GM21825 (cell line): ENCODE measurements around the gene CARMIL1.
A peak's percentile ranks its signal among the peaks of the same experiment; 100 is the strongest.

ENCODE experiments used
- ATAC-seq: cut with Tn5 transposase; IDR thresholded peaks from one replicate; pipeline ENCODE4 v1.9.1; 2021; ENCODE audit warnings: mild to moderate bottlenecking, moderate library complexity; ENCODE audit not compliant: unreplicated experiment

The CARMIL1 gene

DNA sequence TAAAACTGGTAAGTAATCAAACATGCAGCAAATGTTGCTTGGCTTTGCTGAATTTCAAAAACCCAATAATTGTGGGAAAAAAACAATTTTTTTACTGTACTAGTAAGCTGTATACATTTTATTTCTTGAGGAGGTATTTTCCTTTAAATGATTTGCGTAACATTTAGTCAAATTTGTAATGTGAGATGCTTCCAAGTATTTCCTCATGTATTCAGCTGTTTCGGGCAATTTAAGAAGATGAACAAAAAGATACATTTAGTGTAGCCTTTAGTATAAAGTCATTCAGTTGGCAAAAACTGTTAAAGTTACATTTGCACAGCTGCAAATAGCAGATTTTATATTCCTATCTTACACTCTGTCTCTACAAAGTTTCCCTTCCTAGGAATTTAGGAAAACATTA, 186.8 kb downstream of the CARMIL1 start:
- no peak for ATAC-seq

DNA sequence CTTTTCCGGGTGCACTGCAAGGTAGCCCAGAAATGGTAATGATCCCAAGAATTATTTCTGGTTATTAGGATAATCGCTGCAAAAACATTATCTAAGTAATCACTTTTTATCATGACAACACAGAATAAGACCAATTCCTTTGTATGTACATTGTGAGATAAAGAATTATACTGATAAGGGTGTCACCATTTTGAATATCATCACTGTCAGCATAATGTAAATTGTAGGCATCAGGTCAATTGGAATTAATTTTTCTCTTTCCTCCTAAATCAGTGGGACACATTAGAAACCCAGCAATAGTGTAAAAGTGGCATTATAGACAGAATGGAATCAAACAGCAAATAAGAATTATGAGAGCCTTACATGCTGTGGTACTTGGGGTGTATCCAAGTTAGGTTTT, 189.7 kb downstream of the CARMIL1 start:
- no peak for ATAC-seq

DNA sequence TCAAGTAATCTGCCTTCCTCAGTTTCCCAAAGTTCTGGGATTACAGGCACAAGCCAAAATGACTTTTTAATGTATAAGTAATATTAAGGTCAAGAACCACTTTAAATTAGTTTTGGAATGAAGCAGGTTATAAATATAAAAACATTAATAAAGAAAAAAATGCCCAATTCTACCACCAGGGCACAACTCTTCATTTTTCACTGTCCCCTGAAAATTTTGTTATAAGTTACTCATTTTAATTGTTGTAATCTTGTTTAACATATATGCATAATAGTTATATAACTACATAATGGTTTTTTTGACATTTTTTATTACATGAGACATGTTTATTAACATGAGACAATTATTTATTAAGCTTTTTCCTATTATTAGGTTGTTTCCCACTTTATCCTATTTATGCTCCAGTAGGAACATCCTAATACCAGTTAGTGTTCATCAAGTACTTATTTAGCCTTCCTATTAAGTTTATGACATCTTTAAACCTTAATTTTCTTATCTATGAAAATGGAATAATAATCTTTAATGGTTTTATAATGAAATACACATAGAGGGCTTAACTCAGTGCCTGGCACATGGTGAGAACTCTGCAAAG, 190.7 kb downstream of the CARMIL1 start:
- no peak for ATAC-seq

DNA sequence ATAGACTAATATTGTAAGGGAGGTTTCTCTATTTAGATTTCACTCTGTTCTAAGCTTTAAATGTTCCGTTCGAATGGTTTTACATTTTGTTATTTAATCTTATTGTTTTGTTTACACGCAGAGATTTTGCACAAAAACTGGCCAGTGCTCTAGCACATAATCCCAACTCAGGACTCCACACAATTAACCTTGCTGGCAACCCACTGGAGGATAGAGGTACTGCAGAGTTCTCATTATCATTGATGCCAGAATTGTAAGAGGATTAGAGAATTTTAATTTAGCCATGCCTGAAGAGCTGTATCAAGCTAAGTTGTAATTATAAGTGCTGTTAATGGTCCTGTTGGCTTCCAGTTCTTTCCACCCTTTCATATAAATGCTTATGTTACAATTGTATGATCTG, 193.1 kb downstream of the CARMIL1 start:
- ATAC-seq = no peak

DNA sequence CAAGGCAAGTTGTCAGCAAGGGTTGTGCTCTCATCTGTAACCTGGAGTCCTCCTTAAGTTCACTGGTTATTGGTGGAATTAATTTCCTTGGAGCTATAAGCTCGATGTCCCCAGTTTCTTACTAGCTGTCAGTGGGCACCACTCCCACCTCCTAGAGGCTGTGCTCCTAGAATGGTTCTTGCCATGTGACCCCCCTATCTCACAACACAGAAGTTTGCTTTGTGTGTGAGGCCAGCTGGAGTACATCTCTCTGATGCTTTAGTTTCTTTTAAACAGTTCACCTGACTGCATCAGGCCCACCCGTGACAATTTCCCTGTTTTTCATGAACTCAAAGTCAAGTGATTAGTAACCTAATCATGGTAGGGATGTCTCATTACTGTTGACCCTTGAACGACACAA, 193.7 kb downstream of the CARMIL1 start:
- no peak for ATAC-seq

DNA sequence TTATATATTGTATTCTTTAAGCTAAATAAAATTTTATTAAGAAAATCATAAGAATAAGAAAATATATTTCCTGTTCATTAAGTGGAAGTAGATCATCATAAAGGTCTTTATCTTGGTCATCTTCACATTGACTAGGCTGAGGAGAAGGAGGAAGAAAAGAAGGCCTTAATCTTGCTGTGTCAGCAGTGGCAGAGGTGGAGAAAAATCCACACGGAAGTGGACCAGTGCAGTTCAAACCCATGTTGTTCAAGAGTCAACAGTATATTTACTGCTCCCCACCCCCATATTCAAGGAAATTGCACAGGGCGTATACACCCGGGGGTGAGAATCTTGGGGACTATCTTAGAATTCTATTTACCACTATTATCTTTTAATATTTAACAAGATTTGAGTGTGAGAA, 194.3 kb downstream of the CARMIL1 start:
- ATAC-seq = no peak

DNA sequence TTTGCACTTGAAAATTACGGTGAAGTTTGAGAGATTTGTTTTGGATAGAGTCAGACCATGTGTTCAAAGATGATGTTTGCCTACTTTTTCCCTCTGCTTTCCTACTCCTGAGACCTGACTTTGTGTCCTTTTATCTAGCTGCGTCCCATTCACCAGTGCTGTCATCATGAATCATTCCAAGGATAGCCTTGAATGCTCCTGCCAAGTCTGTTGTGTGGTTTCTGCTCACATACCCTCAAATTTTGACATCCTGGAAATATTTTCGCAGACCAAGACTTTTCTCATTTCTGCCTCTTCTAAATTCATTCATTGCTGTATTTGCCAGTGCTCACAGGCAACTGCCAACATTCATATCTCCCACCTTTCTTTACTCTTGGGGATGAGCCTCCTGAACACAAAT, 197.0 kb downstream of the CARMIL1 start:
- ATAC-seq = no peak

DNA sequence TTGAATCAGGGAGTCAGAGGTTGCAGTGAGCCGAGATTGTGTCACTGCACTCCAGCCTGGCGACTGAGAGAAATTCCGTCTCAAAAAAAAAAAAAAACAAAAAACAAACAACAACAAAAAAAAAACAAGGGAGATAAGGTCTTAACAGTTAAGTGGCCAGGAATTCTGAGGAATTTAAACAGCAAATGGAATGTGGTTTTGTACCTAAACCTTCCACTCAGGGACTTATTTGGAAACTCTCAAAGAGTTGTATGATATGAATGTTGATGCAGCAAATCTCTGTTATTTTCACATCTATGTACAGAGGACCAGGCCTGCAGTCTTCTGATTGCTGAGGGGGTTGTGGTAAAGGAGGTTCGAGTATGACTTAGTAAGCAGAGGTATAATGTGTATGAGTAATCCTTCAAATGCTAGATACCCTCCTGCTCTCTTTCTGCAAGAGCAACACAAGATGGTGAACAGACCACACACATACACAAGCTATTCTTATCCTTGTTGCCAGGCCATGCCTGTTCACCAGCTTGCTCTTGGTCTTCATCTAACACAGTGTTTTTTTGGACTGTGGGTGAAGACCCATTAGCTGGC, 197.9 kb downstream of the CARMIL1 start:
- no peak for ATAC-seq

DNA sequence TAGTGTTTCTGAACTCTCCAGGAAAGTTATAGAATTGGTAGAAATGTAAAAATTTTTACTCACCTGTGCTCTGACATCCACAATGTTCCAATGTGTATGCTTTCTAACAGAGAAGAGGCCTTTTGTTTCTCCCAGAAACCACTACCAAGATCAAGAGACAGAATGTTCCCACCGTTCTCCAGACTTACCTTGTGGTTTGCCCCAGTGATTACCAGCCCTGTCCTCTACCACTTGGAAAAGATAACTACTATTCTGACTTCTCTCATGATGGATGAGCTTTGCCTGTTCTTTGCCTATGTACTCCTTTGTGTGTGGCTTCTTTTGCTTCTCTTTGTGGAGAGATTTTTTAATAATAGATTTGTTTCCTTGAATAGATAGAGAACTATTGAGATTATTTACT, 199.8 kb downstream of the CARMIL1 start:
- ATAC-seq = no peak

DNA sequence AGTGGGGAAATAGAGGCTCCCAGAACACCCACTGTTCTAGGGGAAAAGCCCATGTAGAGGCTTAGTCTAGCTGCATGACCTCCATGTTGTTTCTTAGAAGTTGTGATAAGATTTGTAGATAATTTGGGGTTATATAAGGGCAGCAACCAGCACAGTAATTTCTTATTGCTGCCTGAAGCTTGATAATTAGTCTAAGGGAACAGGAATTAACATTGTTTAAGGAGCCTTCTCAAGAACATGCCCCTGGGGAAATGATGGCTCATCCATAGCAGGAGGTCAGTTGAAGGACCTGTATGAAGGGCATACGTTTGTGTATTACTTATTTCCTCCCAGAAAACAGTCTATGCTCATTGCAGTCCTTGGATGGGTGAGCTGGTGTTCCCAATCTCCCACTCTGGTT, 202.1 kb downstream of the CARMIL1 start:
- ATAC-seq = no peak

DNA sequence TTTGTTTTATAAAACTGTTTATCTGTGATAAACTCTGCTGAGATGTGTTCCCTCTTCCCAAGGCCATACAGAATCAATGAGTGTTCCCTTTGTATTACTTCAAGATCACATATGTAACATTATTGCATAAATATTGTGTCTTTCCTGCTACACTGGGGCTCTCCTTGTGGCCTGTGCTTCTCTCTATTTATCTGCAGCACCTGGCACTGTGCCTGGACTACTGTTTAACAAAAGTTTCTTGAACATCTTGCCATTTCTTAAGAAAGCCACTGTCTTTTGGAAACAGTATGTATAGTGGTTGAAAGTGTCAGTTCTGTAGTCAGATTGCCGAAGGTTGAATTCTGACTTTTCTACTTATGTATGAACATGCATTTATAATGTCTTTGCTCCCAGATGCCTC, 203.8 kb downstream of the CARMIL1 start:
- no peak for ATAC-seq

DNA sequence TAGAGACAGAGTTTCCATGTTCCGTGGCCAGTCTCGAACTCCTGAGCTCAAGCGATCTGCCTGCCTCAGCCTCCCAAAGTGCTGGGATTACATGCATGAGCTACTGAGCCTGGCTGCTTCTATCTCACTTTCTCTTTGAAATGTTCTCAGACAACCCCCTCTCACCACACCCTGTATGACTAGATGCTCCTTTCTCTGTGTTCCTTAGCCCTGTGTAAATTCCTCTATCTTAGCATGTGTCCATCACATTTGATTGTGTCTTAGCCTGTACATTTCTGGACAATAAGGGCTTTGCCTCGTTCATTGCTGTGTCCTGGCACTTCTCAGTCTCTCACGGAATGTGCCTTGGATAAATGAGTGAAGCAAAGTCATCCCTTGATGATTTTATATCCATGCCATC, 204.8 kb downstream of the CARMIL1 start:
- ATAC-seq = no peak

DNA sequence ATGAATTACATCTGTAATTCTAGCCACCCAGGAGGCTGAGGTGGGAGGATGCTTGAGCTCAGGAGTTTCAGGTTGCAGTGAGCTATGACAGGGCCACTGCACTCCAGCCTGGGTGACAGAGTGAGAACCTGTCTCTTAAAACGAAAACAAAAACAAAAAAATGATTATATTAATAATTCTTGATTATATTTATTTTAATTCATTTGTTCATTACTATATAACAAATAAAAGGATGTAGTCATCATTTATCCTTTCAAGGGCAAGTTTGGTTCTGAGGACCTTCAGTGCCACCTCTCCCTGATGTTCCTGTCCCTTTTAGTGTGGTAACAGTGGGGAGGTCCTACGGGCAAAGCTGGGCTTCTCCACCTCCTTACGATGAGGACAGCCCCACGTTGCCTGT, 205.7 kb downstream of the CARMIL1 start:
- no peak for ATAC-seq

DNA sequence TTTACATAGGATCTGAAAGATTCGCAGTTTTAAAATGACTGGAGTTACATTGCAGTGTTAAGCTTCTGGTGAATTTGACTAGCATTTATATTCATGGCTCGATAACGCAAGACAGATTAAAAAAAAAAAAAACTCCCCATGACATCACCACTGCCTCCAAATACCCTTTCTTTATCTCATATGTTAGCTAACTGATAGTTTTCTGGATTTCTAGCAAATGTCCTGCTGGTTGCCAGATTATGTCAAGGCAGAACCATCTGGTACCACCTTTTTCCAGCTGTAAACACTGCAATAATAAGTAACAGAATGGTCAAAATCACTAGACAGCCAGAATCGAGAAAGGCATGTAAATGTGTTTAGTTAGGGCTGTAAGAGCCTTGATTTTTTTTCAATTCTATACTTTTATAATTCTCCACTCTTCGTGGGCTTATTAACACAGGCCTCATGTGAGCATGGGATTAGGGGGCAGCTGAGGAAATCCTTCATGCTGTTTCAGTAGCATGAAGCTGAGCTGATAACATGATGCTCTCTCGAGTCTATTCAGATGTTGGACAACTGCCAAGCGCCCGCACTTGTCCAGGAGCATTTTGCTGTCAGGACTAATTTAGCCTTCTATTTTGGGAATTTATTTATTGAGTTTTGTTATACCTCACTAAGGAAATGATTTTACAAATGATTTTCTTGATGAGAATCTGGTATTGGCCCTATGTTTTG, 206.8 kb downstream of the CARMIL1 start:
- no peak for ATAC-seq

DNA sequence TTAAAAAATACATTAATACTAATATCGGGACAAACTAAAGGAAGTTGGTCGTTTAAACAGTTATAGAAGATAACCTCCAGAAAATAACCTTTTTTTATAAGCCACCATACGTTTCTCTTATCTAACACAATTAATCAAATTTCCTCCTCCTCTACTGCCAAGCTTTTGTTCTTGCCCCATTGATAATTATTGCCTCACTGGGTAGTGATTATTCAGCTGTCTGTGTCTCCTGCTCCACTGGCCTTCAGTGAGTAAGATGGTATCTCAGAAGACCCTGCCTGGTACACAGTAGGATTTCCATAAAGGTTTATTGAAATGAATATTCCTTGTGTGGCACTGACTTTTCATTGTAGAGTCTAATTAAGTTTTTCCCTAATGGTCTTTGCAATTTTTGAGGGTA, 207.4 kb downstream of the CARMIL1 start:
- ATAC-seq = no peak

DNA sequence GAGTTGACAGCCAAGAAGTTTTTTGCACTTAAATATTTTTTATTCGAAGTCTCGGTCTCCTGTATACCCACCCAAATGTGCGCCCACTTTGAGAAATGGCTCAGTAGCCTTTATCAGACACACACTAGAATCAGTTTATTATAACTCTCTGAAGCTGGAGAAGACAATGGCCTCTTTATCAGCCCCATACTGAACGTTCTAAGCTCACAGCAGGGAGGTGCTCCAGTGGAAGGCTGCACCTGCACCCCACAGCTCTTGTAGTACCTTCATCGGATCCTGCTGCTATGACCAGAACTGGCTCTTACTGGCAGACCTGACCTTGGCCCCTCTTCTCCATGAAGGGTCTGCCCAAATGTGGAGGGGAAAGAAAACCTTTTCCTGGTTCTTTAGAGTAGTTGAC, 207.8 kb downstream of the CARMIL1 start:
- ATAC-seq = no peak

DNA sequence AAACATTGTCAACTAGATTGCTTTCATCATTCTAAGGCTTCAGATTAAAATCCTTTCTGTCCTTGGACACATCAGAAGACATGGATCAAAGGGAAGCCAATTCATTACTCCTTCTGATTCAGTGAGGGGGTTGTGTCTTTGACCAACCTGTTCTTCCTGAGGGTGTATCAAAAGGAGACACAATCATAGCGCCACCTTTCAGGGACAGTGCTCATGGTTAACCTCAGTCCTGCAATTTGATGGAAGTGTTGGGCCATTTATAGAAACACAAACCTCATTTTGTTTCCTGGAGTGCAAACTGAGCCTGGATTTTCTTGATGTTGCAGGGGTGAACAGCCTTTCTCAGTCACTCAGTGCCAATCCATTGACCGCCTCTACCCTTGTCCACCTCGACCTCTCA, 209.0 kb downstream of the CARMIL1 start:
- ATAC-seq = no peak

DNA sequence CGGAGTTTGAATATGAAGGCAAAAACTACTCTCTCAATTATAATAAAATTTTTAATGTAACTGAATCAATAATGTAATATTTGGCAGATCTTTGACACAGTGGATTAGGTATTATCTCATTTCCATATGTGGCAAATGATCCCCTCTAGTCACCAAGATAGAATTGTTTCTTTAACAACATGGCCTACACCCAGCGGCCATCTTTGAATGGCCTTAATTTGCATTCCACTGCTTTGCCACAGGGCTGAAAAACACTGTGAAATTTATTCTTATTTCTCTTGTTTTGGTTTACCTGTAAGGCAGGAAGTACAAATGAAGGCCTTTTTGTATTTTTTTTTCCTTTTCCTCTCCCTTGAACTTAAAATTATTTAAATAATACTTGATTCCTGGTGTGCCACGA, 210.2 kb downstream of the CARMIL1 start:
- ATAC-seq = no peak

DNA sequence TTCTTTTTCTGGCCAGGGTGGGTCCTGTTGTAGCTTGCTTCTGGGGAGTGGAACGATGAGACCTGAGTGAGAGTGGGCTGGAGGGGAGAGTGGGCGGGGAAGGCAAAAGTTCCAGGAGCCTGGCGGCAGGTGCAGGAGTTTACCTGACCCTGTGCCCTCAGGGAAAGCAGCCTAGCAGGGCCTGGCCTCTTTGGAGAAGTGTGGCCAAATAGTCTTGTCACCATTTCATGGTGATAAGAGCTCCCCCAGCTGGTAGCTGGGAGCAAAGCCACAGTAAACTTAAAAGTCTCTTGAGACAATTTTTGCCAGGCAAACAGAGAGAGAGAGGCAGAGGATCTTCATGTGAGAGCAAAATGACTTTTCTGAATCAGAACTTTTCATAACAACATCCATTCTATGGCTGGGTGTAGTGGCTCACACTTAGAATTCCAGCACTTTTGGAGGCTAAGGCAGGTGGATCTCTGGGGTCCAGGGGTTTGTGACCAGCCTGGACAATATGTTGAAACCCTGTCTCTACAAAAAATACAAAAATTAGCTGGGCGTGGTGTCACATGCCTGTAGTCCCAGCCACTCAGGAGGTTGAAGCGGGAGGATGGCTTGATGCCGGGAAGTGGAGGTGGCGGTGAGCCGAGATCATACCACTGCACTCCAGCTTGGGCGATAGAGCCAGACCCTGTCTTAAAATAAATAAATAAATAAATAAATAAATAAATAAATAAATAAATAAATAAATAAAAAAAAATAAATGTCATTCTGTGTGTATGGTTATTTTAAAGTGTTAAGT, 211.0 kb downstream of the CARMIL1 start:
- ATAC-seq = peak; percentile 92

DNA sequence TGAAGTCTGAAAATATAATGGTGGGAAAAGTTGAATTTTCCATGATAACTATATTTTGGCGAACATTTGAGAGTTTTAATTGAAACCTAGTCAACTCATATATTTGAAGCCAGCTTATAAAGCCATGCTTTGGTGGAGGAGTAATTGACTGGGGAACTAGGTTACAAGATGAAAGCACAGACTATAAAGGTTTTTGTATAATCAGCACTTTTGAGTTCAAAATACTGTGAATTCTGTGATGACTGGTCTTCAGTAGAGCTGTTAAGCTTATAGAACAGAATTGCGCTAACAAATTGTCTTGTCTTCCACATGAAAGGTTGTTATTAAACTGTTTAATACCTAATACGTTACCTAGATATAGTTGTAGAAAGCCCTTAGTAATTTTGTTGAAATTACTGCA, 213.8 kb downstream of the CARMIL1 start:
- no peak for ATAC-seq

DNA sequence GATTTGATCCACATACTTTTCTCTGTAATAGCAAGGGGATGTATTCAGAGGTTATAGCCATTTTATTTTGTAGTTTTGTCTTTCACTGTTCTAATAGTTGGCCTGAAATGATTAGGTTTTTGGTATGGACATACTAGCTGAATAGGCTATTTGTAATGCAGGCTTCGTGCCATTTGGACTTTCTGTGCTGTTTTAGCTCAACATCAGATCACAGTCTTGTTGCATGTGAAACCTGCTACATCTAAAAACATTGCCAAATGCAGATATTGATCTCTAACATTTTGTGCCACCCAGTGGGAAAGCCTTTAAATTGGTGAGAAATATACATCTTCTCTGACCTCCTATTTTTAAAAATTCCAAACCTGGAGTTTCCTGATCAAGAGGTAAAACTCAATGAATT, 215.3 kb downstream of the CARMIL1 start:
- ATAC-seq = no peak
